Left lung (tissue), 10 donors: Measurements from ENCODE around the gene RADX. TPM values are rescaled to one million over a fixed set of nuclear protein-coding genes. Genes with fewer than 3 reads are reported as not detected.

ENCODE experiments used
- ATAC-seq: fragments of 200-7000 bp; cut with Tn5 transposase; one replicate; pipeline ENCODE4 v1.9.1; 2020; ENCODE audit warnings: moderate library complexity
- DNase-seq, 4 donors: peaks; one replicate each; pipeline ENCODE4 v3.0.0-alpha.2; 2013 to 2020
- H3K27ac ChIP-seq, 2 donors: fragments of 200-600 bp; sonication (generic) in 1 of 2; one replicate each; pipeline versions ENCODE4 v1.5.0 to v1.8.0; 2020 to 2021
- H3K27me3 ChIP-seq, 2 donors: fragments of 200-600 bp; sonication (generic) in 1 of 2; one replicate each; pipeline versions ENCODE4 v1.5.0 to v1.8.0; 2020 to 2021
- H3K36me3 ChIP-seq, 2 donors: fragments of 200-600 bp; sonication (generic) in 1 of 2; one replicate each; pipeline versions ENCODE4 v1.5.0 to v1.8.0; 2020 to 2021
- H3K4me1 ChIP-seq, 2 donors: fragments of 200-600 bp; one replicate each; pipeline ENCODE4 v1.8.0; 2021
- H3K4me3 ChIP-seq, 2 donors: fragments of 200-600 bp; sonication (generic) in 1 of 2; one replicate each; pipeline versions ENCODE4 v1.5.0 to v1.8.0; 2020 to 2021; ENCODE audit warnings: mild to moderate bottlenecking in 1 of 2
- H3K9me3 ChIP-seq, 2 donors: fragments of 200-600 bp; sonication (generic) in 1 of 2; one replicate each; pipeline versions ENCODE4 v1.5.0 to v1.8.0; 2020 to 2021
- intact Hi-C, 2 donors: fragments of 100-400 bp; cut with DNase I; formaldehyde crosslinking; loops; one replicate each; pipeline versions ENCODE4 v1.11.2 to v1.14.2; 2022
- polyA plus RNA-seq, 6 donors: library from polyadenylated mRNA; unstranded; fragments of 120-200 nt; gene quantifications; one replicate each; pipeline ENCODE4 v1.2.1, GENCODE V29; 2013; ENCODE audit not compliant: insufficient read length in 6 of 6
- total RNA-seq, 2 donors: library from RNA; stranded (reverse); fragmentation: NEBNext Ultra II Directional; extraction: Animal tissue kit (Norgen Biotek cat#: 25700); gene quantifications; one replicate each; pipeline ENCODE4 v1.2.1, GENCODE V29; 2021
- TF ChIP-seq, protein P1 (sequence below), 2 donors: fragments of 200-600 bp; sonication (generic) in 1 of 2; IDR thresholded peaks; one replicate each; pipeline versions ENCODE4 v1.5.0 to v1.8.0; 2021; ENCODE audit warnings: antibody characterized with exemption in 2 of 2
- donor health status: DM: no; HTN: yes; CAD: no.
- donor health status: DM: no; HTN: no; CAD: no.

The RADX gene
- total and polyA plus RNA-seq, 8 donors = 3.2 to 15.5 (median 11.8) TPM

DNA sequence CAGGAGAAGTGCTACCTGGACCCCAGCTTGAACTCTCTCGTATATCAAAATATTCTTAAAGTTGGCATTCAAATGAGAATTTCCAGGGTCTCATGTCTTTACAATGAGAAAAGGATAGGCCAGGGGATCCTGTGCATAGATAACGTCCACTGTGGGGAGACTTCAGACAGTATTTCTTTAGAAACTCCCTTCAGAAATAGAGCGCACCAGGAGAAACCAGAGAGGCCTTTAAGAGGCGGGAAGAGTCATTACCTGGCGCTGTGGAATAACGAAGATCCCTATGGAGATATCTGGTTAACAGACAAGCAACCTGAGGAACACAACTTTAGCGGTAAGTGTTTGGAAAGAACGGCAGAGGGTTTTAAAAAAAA, 600 bp downstream of the RADX start:
- H3K36me3 ChIP-seq = no peaks in the 10 kb centered on the region
- intact Hi-C loops = no loop called here
- no peaks in the 10 kb centered on the region for H3K4me1 ChIP-seq
- H3K27me3 ChIP-seq = peaks cover 0 to 5% of the 10 kb centered on the region in 2 donors
- peak; percentile 44 for ATAC-seq
- H3K4me3 ChIP-seq = peak overlapping the region; percentile 25 to 41
- H3K9me3 ChIP-seq = no peaks in the 10 kb centered on the region
- DNase-seq = no peak
- H3K27ac ChIP-seq = no peak overlapping the region
- TF ChIP-seq, protein P1, sequence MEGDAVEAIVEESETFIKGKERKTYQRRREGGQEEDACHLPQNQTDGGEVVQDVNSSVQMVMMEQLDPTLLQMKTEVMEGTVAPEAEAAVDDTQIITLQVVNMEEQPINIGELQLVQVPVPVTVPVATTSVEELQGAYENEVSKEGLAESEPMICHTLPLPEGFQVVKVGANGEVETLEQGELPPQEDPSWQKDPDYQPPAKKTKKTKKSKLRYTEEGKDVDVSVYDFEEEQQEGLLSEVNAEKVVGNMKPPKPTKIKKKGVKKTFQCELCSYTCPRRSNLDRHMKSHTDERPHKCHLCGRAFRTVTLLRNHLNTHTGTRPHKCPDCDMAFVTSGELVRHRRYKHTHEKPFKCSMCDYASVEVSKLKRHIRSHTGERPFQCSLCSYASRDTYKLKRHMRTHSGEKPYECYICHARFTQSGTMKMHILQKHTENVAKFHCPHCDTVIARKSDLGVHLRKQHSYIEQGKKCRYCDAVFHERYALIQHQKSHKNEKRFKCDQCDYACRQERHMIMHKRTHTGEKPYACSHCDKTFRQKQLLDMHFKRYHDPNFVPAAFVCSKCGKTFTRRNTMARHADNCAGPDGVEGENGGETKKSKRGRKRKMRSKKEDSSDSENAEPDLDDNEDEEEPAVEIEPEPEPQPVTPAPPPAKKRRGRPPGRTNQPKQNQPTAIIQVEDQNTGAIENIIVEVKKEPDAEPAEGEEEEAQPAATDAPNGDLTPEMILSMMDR (IDR thresholded peaks at IDR 0.05) = no peak

DNA sequence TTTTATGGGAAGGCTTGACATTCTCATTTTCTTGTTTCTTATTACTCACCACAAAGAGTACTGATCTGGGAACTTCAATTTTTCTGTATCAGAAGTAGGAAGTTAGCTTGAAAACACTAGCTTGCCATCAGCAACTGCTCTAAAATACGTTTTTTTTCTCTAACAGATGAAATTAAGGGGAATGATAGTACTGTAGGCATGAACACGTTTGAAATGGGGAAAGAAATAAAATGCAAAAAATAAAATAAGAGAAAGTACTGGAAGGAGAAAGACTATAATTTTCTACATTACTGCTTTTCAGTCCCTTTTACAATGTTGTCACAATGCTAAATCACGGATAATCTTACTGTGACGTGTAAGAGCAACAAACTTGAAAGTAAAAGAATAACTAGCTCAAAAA, 1.5 kb downstream of the RADX start:
- TF ChIP-seq, protein P1 (IDR thresholded peaks at IDR 0.05) = no peak
- DNase-seq (no peak), ATAC-seq (no peak)
- intact Hi-C loops = no loop called here
- no peaks in the 10 kb centered on the region for H3K4me1 ChIP-seq
- no peak overlapping the region for H3K27ac ChIP-seq
- no peak overlapping the region for H3K4me3 ChIP-seq
- H3K27me3 ChIP-seq = peaks cover 0 to 5% of the 10 kb centered on the region in 2 donors
- H3K9me3 ChIP-seq = no peaks in the 10 kb centered on the region
- H3K36me3 ChIP-seq = no peaks in the 10 kb centered on the region

DNA sequence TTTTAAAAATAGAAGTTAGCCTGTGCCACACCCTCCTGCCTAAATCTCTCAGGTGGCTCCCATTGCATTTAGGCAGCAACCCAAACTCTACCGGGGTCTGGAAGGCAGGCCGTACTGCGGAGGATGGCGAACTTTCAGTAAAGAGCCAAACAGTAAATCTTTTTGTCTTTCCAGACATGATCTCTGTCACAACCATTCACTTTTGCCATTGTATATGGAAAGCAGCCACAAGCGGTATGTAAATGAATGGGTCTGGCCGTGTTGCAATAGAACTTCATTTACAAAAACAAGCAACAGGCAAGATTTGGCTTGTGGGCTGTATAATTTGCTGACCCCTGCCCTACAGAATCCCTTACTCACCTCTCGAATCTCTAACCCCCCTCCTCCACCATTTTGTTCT, 3.3 kb downstream of the RADX start:
- H3K9me3 ChIP-seq = no peaks in the 10 kb centered on the region
- TF ChIP-seq, protein P1 (IDR thresholded peaks at IDR 0.05) = no peak
- intact Hi-C loops = no loop called here
- no peak overlapping the region for H3K27ac ChIP-seq
- ATAC-seq (no peak), DNase-seq (no peak)
- no peaks in the 10 kb centered on the region for H3K4me1 ChIP-seq
- H3K27me3 ChIP-seq = peaks cover 0 to 5% of the 10 kb centered on the region in 2 donors
- H3K4me3 ChIP-seq = no peak overlapping the region
- no peaks in the 10 kb centered on the region for H3K36me3 ChIP-seq

DNA sequence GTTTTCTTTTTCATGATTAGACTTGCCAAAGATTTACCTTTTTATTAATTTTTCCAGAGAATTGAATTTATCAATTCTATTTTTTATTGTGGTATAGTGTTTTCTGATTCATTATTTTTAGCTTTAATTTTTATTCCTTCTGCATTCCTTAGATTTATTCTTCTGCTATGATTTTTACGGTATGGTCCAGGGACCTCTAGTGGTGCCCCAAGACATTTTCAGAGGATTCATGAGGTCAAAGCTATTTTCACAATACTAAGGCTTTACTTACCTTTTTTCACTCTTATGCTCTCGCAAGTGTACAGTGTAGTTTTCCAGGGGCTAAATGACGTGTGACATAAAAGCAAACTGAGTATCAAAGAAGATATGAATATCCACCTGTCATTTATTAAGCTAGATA, 8.0 kb downstream of the RADX start:
- no peak for DNase-seq
- no peaks in the 10 kb centered on the region for H3K9me3 ChIP-seq
- ATAC-seq = peak; percentile 25

DNA sequence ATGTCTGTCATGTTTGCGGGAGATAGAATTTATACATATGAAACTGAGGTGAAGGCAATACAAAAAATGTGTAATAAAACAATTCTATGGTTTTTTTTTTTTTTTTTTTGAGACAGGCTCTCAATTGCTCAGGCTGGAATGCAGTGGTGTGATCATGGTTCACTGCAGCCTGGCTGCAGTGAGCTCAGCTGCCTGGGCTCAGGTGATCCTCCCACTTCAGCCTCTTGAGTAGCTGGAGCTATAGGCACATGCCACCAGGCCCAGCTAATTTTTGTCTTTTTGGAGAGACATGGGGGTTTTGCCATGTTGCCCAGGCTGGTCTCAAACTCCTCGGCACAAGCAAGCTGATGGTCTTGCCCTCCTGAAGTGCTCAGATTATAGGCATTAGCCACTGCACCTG, 10.1 kb downstream of the RADX start:
- Histone ChIP-seq H3K27me3 (no peaks in the 10 kb centered on the region), H3K36me3 (no peaks in the 10 kb centered on the region), H3K27ac (no peak overlapping the region), H3K4me1 (no peaks in the 10 kb centered on the region), H3K4me3 (no peak overlapping the region), H3K9me3 (no peaks in the 10 kb centered on the region)
- DNase-seq = no peak
- TF ChIP-seq, protein P1 (IDR thresholded peaks at IDR 0.05) = no peak
- intact Hi-C loops = no loop called here
- ATAC-seq = no peak

More for the DNA sequence above, 8.0 kb downstream of the RADX start:
- TF ChIP-seq, protein P1 (IDR thresholded peaks at IDR 0.05) = no peak
- Histone ChIP-seq H3K36me3 (no peaks in the 10 kb centered on the region), H3K27ac (no peak overlapping the region), H3K4me1 (no peaks in the 10 kb centered on the region), H3K4me3 (no peak overlapping the region), H3K27me3 (no peaks in the 10 kb centered on the region)
- intact Hi-C loops = no loop called here
